Gastrocnemius medialis (tissue), 4 donors: Measurements from ENCODE around the gene NUDT2.

Experiments used
- CTCF ChIP-seq, 5 experiments: fragments of 450-650 bp in 3 of 5; fragments of 200-600 bp in 2 of 5; sonication (generic) in 2 of 5; IDR thresholded peaks in 4 of 5; conservative IDR thresholded peaks in 1 of 5; 1 replicate in 4 of 5; 2 replicates in 1 of 5; pipeline ENCODE4 v1.5.1; 2016 to 2019; ENCODE audit warnings: antibody characterized with exemption in 5 of 5, mild to moderate bottlenecking in 3 of 5, moderate library complexity in 3 of 5
- POLR2A ChIP-seq, 2 donors: fragments of 450-650 bp; IDR thresholded peaks; one replicate each; pipeline ENCODE4 v1.6.1; 2017; ENCODE audit warnings: antibody characterized with exemption in 2 of 2, mild to moderate bottlenecking in 2 of 2, moderate library complexity in 2 of 2

GRCh38 chr9:34372467-34373011 lies 43.2 kb downstream of the NUDT2 start:
- no peak for TF ChIP-seq CTCF (IDR thresholded peaks at IDR 0.05 in 4 of 5, conservative IDR thresholded peaks at IDR 0.05 in 1 of 5)
- TF ChIP-seq POLR2A (IDR thresholded peaks at IDR 0.05), result no peak
